GM19328 (cell line): ENCODE data around the gene ZBTB20.

ENCODE experiments used
- ATAC-seq: cut with Tn5 transposase; IDR thresholded peaks from one replicate; pipeline ENCODE4 v1.9.1; 2021; ENCODE audit warnings: mild to moderate bottlenecking, moderate library complexity; ENCODE audit not compliant: unreplicated experiment

Gene ZBTB20

DNA sequence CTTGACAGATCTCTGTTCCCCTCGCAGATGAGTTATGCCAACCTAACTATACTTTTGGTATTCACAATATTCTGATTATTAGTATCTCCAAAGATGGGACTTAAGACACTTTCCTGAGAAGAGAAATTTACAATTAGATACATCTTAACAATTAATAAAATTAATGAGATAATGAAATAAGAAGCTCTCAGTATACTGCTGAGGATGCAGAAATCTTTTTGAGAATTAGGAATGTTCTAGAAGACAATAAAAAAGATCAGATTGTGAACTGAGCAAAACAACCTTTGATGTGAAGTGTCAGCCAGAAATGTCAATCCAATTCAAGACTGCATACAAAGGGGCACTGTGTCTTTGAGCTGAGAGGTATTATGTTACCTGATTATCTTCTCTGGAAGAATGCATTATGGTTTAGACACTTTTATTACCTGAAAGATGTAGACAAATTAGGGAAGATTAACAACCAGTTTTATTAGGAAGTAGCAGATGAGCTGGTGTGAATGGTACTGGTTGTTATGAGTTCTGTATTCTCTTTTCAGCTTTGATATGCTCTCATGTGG lies 590.4 kb downstream of the ZBTB20 start:
- no peak for ATAC-seq

DNA sequence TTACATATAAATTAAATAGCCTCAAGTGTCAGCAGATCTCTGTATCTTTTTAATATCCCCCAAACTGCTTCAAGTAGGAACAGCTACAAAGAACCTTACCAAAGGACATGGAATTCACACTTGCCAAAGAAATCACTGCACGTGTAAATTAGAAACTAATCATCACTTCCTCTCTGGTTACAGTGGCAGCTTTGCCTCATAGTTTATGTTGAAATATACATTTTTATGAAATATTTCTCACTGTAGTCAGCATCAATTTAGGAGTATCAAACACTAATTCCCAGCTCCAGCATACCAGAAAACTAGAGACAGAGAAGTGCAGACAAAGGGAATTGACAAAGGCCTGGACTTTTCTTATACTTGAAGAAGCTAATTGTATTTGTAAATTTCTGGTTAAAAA lies 592.4 kb downstream of the ZBTB20 start:
- ATAC-seq = no peak

DNA sequence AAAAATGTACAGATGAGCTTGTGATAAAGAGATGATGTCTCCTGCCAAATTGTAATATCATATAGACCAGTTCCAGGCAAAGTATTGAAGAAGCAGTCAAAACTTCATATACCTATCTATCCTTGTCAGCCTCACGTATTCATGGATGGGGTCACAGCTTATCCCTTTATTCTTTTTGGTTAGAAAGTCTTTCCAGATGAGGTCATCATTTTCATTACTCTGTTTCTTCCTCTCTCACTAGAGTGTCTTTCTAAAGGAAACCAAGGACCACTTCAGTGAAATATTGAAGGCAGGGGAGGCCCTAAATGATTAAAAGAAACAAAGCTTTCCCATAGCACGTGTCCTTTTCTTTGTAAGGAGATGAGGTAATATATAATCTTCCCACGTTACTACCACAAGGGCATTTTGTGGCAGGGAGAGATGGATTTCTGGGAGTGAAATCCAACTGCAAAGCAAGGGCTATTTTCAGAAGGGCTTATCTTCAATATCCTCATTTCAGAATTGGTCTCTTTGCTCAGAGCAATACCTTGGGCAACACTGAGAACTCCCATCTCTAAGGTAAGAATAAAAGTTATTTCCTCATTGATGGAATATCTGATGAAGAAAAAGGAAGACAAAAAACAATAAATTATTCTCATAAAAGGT lies 593.0 kb downstream of the ZBTB20 start:
- no peak for ATAC-seq

DNA sequence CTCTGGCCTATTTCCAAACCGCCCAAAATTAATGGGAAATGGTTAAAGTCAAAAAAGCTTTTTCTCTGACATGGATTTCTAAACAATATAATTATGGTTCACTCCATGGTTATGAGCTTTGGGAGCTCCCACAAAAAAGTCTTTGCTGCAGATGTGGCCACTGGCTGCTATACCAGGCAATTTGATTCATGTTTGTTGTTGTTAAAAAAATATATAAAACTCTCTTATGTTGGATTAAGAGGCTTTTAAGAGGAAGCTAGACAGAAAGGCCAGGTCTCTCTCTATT lies 594.6 kb downstream of the ZBTB20 start:
- no peak for ATAC-seq

DNA sequence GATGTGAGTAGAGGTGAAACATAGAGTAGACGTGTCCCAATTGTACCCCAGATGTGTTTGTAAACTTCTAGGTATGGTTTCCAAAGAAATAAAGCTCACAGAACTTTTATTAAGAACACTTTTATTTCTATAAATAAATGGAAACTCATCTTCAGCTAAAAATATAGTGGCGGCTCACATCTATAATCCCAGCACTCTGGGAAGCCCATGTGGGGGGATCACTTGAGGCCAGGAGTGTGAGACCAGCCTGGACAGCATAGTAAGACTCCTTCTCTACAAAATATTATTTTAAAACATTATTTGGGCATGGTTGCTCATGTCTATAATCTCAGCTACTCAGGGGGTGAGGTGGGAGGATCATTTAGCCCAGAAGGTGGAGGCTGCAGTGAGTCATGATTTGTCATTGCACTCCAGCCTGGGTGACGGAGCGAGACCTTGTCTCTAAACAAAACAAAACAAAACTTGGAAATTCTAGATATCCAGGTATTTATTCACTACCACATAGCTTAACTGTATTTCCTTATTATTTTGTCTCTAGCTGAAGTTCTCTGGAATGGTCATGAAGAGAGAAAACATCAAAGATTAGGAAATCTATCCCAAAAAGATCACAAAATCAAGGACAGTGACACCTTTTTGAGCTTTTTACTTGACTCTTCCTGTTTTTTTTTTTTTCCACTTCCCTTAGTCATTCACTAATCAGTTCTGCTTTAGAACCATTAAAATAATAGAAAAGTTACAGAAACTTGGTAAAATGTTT lies 595.1 kb downstream of the ZBTB20 start:
- no peak for ATAC-seq

DNA sequence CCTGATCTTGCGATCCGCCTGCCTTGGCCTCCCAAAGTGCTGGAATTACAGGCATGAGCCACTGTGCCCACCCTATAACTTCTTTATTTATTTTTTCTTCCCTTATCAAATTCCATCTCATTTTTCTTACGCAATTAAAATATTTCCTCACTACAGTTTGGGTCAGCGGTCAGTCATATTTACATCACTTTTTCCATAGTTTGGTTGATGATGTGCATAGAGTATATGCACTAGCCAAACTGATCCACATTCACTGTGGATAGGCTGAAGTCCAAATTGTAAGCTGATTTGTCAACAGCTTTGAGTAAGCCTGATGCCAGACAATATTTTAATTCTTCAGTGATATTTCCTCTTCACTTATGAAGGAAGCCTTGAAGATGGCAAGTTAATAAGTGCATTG lies 596.9 kb downstream of the ZBTB20 start:
- ATAC-seq = no peak

DNA sequence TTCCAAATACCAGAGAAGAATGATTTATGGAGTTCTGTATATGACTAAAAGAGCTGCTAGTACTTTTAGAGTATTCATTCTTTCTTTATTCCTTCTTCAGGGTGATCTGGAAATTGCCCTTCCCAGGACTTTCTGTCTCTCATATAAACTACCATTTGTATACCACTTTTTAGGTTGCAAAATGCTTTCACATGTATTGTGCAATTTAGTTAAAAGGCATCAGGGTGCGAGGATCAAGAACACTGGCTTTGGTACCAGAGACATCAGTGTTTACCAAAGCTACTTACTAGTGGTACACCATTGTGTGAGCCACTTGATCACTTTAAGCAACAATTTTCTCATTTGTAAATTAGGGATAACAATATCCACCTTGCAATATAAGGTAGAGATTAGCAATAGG lies 601.9 kb downstream of the ZBTB20 start:
- no peak for ATAC-seq

DNA sequence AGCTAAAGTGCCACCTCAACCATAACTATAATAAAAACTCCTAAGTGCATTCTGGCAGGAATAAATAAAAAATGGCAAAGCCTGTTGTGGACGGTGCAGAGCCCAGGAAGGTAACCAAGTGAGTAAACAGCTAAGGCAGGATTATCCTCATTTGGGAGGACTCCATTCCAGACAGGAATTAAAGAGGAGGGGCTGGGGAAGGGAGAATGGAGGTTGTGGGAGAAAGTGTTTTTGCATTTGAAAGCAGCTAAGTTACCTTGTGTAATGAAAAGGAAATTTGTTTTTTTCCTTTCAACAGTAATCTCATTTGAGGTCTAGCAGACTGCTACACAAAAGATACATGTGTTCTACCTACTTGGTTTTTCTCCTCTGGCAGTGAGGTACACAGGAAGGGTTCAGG lies 604.7 kb downstream of the ZBTB20 start:
- ATAC-seq = no peak

DNA sequence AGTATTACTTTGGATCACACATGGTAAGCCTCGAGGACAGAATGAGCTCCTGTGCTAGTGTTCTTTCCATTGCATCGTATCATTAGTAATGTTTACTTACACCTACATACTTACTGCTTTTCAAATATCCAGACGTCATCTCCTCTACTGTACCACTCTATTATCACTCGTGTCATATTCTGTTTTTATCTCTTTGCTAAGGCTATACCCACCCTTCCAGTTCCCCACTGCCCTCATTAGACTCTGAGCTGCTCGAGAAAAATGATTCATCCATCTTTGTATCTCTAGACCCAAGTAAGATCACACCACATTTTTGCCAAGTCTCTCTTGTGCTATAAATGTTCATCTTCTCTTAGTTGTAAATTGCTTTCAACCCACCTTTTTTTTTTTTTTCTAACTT lies 607.6 kb downstream of the ZBTB20 start:
- ATAC-seq = no peak

DNA sequence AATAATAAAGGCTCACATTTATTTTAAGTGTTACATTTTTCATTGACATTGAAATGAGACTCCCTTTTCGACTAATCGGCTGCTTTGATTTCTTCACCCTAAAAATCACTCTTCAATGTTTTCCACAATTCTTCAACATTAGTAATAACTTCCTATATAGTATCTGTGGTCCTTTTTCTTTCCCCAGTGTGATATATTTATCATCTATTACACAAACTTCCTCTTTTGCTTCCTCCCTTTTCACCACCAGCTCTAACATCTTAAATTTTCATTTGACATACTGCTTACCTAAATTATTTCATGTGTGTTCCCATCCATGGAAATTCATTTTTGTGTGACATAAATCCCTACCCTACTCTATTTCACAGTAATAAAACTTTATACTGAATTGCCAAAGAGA lies 608.9 kb downstream of the ZBTB20 start:
- ATAC-seq = no peak

DNA sequence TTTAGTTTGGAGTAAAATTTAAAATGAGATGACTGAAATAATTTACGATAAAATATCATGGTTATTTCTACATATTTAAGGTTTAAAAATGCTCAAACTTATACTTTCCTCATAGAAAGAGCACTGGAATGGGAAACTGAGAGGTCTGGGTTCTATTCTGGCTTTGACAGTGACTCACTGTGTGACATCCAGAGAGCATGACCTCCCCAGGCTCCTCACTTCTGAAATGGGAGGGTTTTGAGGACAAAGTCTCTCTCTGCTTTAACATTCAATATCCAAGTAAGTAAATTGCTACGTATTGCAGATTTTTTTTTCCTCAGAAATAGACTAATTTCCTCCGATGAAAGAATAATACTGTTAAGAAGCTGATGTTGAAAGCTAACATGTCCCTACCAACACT lies 618.6 kb downstream of the ZBTB20 start:
- no peak for ATAC-seq

DNA sequence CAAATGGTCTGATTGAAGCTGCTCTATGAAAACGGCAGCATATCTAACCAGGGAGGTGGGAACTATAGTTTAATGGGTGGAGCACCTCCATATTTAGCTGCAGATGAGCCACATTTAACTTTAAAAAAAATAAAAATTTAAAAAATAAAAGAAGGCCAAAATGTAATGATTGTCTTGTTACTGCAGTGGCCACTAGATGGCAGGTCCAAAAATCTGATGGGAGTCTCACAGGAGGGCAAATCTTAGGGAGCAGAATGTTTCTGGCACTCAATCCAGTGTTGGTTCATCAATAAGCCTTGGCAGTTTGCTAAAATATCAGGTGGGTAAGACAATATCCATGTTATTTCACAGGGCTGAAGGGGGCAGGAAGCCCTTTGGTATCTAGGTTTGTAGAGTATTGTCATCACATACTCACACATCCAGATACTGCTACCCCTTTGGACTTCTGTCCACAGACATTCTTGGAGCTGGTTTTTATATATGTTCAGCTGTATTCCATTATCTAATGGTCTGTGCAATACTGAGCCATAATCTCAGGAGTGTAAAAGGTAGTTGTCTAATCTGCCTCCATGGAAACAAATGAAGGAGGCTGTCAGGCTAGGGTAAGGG lies 619.9 kb downstream of the ZBTB20 start:
- no peak for ATAC-seq

DNA sequence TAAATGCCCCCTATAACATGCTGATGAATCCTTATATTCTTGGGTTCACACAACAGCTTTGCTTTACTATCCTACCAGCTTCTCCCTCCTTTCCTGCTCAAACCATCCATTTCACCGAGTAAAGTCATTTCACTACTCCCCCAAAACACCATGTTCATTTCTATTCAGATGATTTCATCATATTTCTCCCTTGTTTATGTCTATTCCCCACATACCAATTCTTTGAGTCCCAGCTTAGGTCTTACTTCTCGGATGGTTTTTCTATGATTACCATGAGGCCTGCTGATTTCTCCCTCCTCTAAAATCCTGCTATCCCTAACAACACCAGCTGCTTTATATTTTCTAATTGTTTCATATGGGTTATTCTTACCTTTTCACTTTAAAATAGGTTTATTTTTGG lies 621.8 kb downstream of the ZBTB20 start:
- ATAC-seq = no peak

DNA sequence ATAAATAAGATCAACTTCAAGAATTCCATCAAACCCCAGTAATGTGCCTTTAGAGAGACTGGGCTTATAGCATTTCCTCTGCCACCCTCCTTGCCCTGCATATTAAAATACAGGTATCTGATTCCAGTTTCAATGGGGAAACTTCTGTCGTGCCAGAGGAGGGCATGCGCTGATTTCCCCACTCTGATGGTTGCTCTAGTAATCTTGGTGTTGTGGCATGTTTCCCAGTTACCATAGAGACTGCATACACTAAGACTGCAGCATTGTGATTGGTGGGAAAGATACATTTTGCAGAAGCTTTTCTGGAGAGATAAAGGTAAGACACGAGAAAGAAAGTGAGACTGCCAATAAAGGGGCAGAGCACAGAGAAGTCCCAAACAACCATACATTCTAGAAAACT lies 627.7 kb downstream of the ZBTB20 start:
- ATAC-seq = peak; percentile 64

DNA sequence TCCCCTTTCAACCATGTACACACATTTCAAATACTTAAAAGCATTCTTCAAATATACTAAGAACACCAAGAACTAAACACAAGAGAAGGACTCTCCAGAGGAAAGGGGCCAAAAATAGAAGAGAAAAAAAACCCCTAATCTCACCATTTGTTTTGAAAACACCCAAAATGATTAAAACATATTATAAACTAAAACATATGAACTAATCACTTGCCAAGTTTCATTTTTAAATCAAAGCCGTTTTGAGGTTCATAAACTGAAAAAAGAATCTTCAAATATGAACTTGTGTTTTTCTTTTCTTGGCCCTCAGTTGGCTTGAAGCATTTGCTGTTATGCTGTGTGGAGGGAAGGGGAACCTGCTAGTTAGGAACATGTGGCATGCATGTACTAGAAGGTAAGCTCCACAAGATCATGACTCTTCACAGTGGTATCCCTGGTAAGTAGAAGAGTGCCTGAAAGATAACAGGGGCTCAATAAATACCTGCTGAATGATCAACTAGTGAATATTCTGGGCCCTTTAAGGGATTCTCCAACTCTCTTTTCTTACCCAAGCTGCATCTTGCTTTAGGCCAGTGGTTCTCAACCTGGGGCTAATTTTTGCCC lies 628.8 kb downstream of the ZBTB20 start:
- no peak for ATAC-seq

DNA sequence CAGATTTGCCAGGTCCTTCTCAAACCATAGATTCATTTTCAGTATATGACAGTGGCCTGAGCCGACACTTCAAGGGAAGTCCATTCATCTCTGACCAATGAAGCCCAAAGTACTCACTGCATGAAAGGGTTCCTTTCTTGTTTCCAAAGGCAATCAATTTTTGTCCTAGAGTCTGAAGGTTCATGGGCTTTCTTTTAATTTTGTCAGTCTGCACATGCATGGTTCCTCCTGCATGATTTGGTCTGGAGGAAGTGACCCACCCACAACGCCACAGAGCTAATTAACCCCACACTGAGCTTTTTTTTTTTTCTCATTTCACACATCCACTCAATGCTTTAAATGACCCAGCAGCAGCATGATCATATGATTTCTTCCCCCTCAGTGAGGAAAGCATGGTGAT lies 636.9 kb downstream of the ZBTB20 start:
- ATAC-seq = no peak

DNA sequence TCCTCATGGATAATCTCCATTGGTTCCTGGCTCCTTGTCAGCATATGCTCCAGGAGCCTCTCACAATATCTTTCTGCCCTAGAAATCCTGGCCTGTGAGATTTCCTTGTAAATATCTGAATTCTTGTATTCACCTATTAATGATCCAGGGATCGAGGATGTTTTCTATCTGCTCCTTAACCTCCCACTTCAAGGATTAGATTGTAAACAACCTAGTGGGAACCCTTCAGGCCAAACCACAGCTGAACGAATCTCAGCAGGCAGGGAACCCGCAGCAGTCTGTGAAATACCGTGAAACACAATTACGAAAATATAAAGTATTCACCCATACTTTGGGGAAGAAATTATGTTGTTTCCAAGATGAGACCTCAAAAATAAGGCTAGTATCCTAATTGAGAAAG lies 637.3 kb downstream of the ZBTB20 start:
- no peak for ATAC-seq

DNA sequence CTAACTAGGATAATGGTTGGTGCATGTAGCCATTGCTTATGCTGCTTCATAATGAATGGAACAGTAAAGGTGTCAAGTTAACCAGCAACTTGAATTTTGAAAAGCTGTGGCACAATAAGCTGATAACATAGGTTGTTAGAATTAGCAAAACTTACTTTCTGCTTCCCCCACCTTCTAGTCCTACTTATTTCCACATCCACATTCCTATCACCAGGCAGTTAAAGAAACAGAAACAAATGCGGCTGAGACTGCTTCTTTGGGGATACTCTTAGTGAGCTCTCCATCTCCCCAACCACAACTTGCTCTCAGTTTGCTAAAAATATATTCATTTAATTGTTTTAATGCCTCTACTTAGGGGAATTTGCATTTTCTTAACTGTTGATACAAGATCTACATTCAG lies 638.1 kb downstream of the ZBTB20 start:
- no peak for ATAC-seq

DNA sequence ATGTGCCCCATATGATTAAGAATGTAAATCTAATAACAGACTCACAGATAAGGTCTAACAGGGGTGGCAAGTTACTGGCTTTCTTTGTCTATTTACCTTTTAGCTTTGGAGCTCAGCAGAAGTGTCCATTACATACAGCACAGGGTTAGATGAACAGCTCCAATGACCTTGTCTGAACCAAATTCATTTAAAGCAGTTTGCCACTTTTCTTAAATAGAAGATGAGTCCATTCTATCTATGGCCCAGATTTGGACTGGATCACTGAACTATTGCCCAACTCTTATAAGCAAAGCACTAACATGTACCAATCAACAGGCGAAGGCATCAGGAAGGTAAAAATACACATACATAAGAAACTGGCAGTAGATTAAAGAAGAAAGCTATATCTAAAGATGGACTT lies 638.9 kb downstream of the ZBTB20 start:
- no peak for ATAC-seq

DNA sequence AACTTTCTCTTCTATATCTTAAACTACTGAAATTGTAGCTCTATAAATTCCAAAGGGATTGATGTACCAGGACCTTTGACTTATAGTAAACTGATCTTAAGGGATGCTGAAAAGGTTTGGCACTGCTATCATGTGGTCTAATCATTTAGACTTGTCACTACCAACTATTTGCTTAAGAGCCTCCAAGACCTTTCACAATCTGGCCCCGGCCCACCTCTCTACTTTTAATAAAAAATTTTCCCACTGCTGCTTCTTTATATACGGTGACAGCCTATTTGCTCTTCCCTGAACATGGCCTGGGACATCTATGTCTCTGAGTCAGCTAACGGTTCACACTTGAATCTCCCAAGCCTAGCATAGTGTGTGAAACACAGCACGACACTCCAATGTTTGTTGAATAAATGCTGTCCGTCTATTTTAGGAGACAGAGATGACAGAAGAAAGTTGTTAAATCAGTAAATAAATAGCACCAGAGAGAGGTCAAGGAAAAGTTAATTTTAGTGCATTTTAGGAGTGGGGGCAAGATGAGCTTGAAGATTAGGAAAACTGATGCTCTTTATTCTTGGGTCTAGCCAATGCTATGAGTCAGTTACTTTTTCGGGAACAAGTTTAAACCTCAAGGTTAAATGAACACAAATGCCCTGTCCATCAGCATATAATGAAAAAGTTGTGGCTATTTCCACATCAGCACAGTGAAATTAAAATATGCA lies 640.3 kb downstream of the ZBTB20 start:
- no peak for ATAC-seq

DNA sequence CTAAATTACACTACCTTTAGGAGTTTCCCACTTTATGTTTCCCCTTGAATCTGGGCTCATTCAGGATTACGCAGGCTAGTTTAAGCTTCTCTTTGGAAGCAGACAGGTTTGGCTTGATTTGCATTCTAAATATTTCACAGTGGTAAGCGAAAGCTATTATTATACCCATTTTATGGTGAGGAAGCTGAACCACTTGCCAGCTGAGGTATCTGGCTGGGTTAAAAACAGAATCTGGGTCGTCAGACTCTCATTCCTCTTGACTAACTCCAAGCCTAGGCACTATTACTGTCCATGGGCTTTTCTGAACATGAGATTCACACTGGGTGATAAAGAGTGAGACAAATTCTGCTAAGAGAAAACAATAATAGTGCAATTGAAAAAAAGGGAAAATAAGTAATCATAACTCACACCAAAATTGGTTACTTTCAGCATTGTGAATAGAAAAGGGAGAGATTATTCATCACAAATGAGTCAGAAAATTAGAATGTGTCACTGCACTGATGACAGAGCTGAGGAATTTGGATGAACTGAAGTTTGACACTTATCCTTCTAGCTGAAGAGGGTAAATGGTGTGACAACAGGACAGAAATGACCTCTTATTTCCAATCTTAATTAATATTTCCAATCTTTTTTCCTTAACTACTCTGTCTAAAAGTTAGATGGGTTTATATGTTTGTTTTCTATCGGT lies 642.0 kb downstream of the ZBTB20 start:
- ATAC-seq = no peak
